NCI-H510A (cell line): ENCODE results near the gene NUDT6.
"Not testable (repeated sequence)": the region's sequence is repeated elsewhere in the genome, so short reads cannot be mapped to it uniquely, and the experiment has no call there.

Experiments
- DNase-seq: peaks from one replicate; lab custom pipeline; 2025; lab: John Stamatoyannopoulos, UW

The NUDT6 gene

DNA sequence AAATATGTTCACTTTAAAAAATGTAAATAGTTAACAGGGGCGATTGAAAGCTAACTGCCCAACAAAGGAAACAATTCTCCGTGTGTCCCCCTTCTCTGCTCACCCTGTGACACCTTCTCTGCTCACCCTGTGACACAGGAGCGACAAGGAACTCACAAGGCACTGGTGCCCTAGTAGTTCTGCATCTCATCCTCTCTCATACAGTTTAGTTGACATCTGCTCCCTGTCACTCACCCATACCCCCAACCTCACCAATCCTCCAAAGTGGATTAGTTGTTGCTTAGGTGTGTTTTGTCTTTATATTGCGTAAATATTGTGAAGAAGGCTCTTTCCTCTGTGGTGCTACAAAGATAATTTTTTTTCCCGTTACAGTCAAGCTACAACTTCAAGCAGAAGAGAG lies 46.4 kb downstream of the NUDT6 start:
- no peak for DNase-seq

DNA sequence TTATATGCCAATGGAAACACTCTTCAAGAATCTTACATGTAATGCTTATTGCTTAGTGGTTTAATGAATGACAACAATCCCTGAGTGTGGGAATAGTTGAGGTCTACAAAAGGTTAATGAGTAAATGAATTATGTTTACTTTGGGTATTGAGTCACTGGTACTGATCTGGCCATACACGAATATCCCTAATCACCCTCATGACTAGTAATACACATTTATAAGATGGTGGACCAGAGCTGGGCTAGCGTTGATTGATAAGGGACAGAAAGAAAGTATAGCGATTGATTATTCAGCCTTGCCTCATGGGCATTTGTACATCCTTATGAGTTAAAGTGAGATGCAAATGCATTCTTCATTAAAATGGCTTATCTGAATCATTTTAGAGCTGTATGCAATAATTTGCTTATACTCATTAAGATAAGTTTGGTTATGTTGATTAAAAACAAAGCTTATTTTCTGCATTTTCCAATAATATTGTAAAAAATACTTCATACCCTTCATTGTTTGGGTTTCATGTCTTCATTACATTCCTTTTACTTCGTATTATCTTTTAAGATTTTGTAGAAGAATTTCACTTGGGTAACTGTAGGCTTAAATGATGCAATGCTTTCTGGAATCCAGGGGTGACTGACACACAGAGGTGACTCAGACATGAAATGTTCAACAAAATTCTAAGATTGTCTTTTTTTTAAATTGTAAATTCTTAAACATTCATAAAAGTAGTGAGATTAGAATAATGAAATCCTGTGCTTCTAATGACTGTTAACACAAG lies 48.4 kb downstream of the NUDT6 start:
- no peak for DNase-seq

GRCh38 chr4:122873146-122873545 lies 49.3 kb downstream of the NUDT6 start:
- no peak for DNase-seq

- not testable (repeated sequence) for DNase-seq
Measured at GRCh38 chr4:122868235-122868634, 54.2 kb downstream of the NUDT6 start.

GRCh38 chr4:122865425-122865824 lies 57.0 kb downstream of the NUDT6 start:
- DNase-seq, result no peak

- no peak for DNase-seq
Measured at GRCh38 chr4:122863639-122864038, 58.8 kb downstream of the NUDT6 start.

DNA sequence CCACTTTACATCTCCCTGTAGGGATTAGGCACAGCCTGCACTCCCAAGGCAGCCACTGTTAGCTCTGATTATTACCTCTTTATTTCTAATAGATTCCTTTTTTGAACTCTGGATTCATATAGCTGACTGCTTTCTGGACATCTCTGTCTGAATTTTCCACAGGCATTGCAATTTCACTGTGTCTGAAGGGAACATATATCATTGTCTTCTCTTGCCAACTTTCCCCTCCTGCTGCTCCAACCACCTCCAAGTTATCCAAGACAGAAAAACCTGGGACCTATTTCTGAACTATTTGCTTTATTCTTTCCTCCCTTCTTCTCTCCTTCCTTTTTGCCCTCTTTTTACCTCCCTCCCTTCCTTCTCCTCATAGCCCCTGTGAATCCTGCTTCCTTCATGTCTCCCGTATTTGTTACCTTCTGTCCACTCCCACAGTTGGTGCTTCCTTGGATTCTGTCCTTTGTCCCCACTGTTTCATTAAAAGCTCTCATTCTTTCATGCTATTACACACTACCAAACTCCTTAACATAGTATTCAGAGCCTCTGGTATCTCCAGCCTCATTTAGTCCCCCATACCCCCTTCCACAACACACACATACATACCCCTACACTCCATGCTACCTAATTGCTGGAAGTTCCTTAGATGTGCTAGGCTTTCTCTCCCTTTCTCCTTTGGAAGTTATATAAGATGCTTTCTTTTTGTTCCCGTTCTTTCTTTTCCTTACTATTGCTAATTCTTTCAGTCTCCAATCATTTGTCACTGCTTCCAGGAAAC lies 61.0 kb downstream of the NUDT6 start:
- DNase-seq, result no peak

DNA sequence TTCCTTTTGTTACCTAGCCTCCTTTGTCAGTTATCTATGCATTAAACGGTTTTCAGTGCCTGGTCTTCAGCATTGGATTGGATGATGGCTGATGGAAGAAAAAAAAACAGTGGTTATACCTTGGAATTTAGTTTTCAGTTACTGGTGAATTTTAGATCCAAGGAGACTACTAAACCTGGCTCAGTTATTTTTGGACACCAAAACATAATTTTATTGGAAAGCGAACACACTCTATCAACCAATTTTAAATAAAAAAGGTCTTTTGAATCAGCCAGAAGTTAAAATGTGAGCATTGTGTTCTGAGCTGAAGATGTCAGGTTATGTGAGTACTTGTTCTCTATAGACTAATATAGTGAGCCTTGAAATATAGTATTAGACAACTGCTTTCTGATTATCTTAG lies 63.7 kb downstream of the NUDT6 start:
- no peak for DNase-seq

DNA sequence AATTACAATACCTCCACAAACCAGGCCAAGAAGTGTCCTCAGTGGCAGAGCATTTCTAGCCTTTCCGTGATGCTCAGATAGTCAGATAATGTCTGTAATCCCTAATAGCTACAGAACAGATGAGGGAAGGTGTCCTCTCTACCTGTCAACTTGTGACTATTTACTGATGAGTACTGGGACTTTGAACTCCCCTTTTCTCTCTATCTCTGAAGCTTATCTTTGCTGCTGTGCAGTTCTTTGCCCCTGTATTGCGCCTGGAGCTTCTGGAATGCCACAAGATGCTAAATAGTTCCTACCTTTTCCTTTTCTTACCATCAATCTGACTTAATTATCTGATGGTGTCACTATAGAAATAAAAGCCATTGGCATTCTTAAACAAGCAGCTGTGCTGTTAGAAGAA lies 65.2 kb downstream of the NUDT6 start:
- DNase-seq, result no peak

DNA sequence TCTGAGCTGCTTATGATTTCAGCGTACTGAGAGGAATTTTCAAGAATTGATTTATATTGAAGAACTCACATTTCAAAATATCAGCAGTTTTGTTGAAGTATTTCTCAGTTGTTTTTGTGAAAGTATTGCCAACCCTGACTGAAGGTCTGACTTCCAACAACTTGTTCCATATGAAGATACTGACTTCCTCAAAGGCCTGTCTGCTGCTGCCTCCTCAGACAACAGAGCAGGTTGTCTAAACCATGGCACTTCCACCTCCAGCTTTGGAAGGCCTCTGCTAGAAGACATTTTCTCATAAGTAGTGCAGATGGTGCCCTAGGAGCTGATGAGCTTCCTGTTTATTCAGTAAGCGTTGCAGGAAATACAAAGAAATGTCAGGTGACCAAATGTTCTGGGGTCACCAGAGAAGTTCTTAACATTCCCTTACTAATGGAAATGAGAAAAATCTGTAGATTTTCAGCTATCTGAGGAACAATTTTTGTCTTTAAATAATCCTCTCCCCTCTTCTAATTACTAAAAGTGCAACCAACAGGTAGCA lies 67.0 kb downstream of the NUDT6 start:
- DNase-seq, result no peak

- no peak for DNase-seq
Measured at GRCh38 chr4:122854447-122855352, 67.7 kb downstream of the NUDT6 start.

GRCh38 chr4:122851568-122851967 lies 70.8 kb downstream of the NUDT6 start:
- no peak for DNase-seq

DNA sequence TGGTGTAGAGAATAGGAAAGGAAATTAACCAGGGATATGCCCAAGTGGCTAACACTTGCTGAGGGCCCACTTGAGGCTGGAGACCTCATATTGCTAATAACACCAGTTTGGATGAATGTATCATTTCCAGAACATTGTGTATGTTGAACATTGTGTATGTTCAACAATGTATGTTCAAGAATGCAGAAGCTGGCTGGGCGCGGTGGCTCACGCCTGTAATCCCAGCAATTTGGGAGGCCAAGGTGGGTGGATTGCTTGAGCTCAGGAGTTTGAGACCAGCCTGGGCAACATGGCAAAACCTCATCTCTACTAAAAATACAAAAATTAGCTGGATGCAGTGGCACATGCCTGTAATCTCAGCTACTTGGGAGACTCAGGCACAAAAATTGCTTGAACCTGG lies 72.6 kb downstream of the NUDT6 start:
- DNase-seq, result not testable (repeated sequence)

GRCh38 chr4:122847931-122848330 lies 74.5 kb downstream of the NUDT6 start:
- DNase-seq, result no peak

GRCh38 chr4:122845760-122846159 lies 76.6 kb downstream of the NUDT6 start:
- no peak for DNase-seq

- DNase-seq, result no peak
Measured at GRCh38 chr4:122845066-122845465, 77.3 kb downstream of the NUDT6 start.

DNA sequence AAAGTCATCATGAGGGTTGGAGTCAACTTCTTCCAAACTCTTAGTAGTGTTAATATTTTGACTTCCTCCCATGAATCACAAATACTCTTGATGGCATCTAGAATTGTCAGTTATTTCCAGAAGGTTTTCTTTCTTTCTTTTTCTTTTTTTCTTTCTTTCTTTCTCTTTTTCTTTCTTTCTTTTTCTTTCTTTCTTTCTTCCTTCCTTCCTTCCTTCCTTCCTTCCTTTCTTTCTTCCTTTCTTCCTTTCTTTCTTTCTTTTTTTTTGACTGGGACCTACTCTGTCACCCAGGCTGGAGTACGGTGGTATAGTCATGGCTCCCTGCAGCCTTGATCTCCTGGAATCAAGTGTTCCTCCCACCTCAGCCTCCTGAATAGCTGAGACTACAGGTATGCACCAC lies 78.0 kb downstream of the NUDT6 start:
- not testable (repeated sequence) for DNase-seq

DNA sequence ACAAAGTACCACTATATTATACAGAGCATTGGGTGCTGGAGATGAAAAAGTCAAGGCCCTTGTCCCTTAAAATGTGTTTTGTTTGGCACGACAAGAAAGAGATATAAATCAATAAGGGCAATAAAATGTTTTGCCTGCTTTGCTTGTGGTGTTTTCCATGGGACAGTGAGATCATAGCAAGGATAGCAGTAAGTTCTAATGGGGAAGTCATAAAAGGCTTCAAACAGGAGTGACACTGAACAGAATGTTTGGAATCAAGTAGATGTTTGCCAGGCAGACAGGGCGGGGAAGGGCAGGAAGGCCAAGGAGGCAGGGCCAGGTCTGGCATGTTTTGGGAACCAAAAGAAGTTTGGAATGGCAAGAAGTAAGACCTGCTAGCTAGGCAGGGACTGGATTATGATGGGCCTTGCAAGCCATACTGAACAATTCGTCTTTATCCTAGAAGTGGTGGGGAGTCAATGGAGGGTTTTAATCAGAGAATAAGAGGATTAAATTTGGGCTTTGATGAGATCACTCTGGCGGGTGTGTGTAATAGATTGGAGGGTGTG lies 79.3 kb downstream of the NUDT6 start:
- DNase-seq, result no peak
